HepG2 (cell line): Measurements from ENCODE around the gene SIK3. TPM values are rescaled to one million over a fixed set of nuclear protein-coding genes. Genes with fewer than 3 reads are reported as not detected.

Experiments
- AGO2 ChIP-seq: fragments of 200-400 bp; formaldehyde crosslinking; optimal IDR thresholded peaks from 2 replicates; pipeline ENCODE3; 2017; ENCODE audit warnings: mild to moderate bottlenecking, low read depth, low read length, moderate library complexity
- ARID2 ChIP-seq: sonication (generic); formaldehyde crosslinking; IDR thresholded peaks from 2 replicates; pipeline ENCODE4 v1.8.1; 2022; ENCODE audit warnings: mild to moderate bottlenecking, missing genetic modification reagents, borderline replicate concordance
- ARNT ChIP-seq: fragments of 450-650 bp; IDR thresholded peaks from 2 replicates; pipeline ENCODE4 v1.6.1; 2017
- PAWR ChIP-seq: sonication (generic); formaldehyde crosslinking; IDR thresholded peaks from 2 replicates; pipeline ENCODE4 v1.4.0; 2020; ENCODE audit warnings: missing genetic modification reagents, mild to moderate bottlenecking, borderline replicate concordance
- SSRP1 ChIP-seq: IDR thresholded peaks from 2 replicates; pipeline ENCODE4 v1.6.1; 2016; ENCODE audit warnings: control low read depth
- TMF1 ChIP-seq: sonication (generic); formaldehyde crosslinking; IDR thresholded peaks from 2 replicates; pipeline ENCODE4 v1.8.1; 2022; ENCODE audit warnings: low read depth, missing genetic modification reagents
- ZFX ChIP-seq: sonication (generic); formaldehyde crosslinking; IDR thresholded peaks from 2 replicates; pipeline ENCODE4 v1.4.0; 2020; ENCODE audit warnings: mild to moderate bottlenecking, low read depth, missing genetic modification reagents, moderate library complexity
- ZFY ChIP-seq: sonication (generic); formaldehyde crosslinking; IDR thresholded peaks from 2 replicates; pipeline ENCODE4 v1.4.0; 2020; ENCODE audit warnings: missing genetic modification reagents
- ZNF367 ChIP-seq: sonication (generic); formaldehyde crosslinking; IDR thresholded peaks from 2 replicates; pipeline ENCODE4 v1.4.0; 2020; ENCODE audit warnings: missing genetic modification reagents, borderline replicate concordance
- ZNF468 ChIP-seq: sonication (generic); formaldehyde crosslinking; IDR thresholded peaks from 2 replicates; pipeline ENCODE4 v1.8.0; 2022; ENCODE audit warnings: mild to moderate bottlenecking, moderate library complexity, missing genetic modification reagents
- ZNF530 ChIP-seq: sonication (generic); formaldehyde crosslinking; IDR thresholded peaks from 2 replicates; pipeline ENCODE4 v1.5.0; 2020; ENCODE audit warnings: low read depth, mild to moderate bottlenecking, missing genetic modification reagents
- ZNF549 ChIP-seq: sonication (generic); formaldehyde crosslinking; IDR thresholded peaks from 2 replicates; pipeline ENCODE4 v1.5.0; 2020; ENCODE audit warnings: missing genetic modification reagents
- ZNF616 ChIP-seq: sonication (generic); formaldehyde crosslinking; IDR thresholded peaks from 2 replicates; pipeline ENCODE4 v1.5.0; 2020; ENCODE audit warnings: low read depth, mild to moderate bottlenecking, missing genetic modification reagents
- ZNF674 ChIP-seq: sonication (generic); formaldehyde crosslinking; IDR thresholded peaks from 2 replicates; pipeline ENCODE4 v1.5.0; 2020; ENCODE audit warnings: low read depth, mild to moderate bottlenecking, missing genetic modification reagents
- ZNF737 ChIP-seq: sonication (generic); formaldehyde crosslinking; IDR thresholded peaks from 2 replicates; pipeline ENCODE4 v1.5.0; 2020; ENCODE audit warnings: missing genetic modification reagents, mild to moderate bottlenecking, borderline replicate concordance
- ZNF766 ChIP-seq: sonication (generic); formaldehyde crosslinking; IDR thresholded peaks from 2 replicates; pipeline ENCODE4 v1.5.0; 2020; ENCODE audit warnings: missing genetic modification reagents, borderline replicate concordance
- ZNF841 ChIP-seq: sonication (generic); formaldehyde crosslinking; IDR thresholded peaks from 2 replicates; pipeline ENCODE4 v1.8.1; 2023; ENCODE audit warnings: missing genetic modification reagents, borderline replicate concordance
- polyA plus RNA-seq, 8 experiments: library from polyadenylated mRNA; depleted of rRNA in 3 of 8; stranded (reverse) in 7 of 8; unstranded in 1 of 8; fragments of >200 nt; fragmentation: Illumina TruSeq in 4 of 8; extraction: Trizol in 4 of 8; gene quantifications; 2 replicates each; pipeline versions ENCODE4 v1.2.1 to v1.2.3, GENCODE V29; 2011 to 2016; ENCODE audit warnings: low read depth in 4 of 8, missing spikeins in 1 of 8, mixed read lengths in 1 of 8; ENCODE audit not compliant: insufficient read depth in 1 of 8
- total RNA-seq, 5 experiments: library from RNA; depleted of rRNA; stranded (reverse); fragments of >200 nt; fragmentation: Illumina TruSeq; extraction: Trizol; gene quantifications; 2 replicates each; pipeline ENCODE4 v1.2.3, GENCODE V29; 2016; ENCODE audit warnings: low read depth in 1 of 5
- TF ChIP-seq, protein P1 (sequence below): sonication (generic); formaldehyde crosslinking; IDR thresholded peaks from 2 replicates; pipeline ENCODE4 v1.4.0; 2020; ENCODE audit warnings: mild to moderate bottlenecking, missing genetic modification reagents
- TF ChIP-seq, protein P2 (sequence below): sonication (generic); formaldehyde crosslinking; IDR thresholded peaks from 2 replicates; pipeline ENCODE4 v1.4.0; 2020; ENCODE audit warnings: mild to moderate bottlenecking, missing genetic modification reagents, borderline replicate concordance
- TF ChIP-seq, protein P3 (sequence below): sonication (generic); formaldehyde crosslinking; IDR thresholded peaks from 2 replicates; pipeline ENCODE4 v1.4.0; 2020; ENCODE audit warnings: missing genetic modification reagents

The SIK3 gene
- total and polyA plus RNA-seq, 2 of the 13 experiments (the other 11 are each of a cell fraction or from before 2014, with no cell fraction given), result 5.7 to 9.8 TPM

DNA sequence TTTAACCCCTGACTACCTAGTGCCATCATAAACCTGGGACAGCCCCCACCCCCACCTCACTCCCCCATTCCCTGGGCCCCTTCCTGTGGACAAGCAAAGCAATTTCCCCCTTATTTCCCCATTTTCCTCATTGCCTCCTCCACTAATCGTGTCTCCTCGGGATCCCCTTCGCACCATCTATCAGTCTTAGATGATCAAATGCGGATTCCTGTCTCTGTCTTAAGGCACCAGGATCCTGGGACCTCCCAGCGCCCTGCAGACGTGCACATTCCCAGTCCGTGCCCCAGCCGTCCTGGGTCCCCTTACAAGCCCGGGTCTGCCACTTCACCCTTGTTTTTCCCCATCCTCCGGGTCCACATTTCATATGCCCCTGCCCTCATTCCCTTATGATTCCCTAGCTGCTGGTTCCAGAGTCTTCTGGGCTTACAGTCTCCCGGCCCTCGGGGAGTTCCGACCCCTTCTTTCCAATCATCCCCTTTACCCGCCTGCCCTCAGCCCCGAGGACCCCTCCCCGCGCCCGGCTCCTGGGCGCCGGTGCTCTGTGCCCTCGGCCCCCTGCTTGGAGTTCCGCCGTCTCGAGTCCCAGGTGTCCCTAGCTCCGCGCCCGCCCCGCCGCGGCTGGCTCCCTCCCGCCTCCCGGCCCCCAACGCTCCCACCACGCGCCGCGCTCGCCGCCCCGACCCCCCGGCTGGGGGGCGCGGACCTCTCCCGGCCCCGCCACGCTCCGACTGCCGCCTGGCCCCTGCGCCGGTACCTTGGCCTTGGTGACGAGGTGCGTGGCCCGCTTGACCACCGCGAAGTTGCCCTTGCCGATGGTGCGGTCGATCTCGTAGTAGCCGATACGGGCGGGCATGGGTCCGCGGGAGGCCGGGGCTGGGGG, 599 bp downstream of the SIK3 start (continued):
- TF ChIP-seq, protein P1, sequence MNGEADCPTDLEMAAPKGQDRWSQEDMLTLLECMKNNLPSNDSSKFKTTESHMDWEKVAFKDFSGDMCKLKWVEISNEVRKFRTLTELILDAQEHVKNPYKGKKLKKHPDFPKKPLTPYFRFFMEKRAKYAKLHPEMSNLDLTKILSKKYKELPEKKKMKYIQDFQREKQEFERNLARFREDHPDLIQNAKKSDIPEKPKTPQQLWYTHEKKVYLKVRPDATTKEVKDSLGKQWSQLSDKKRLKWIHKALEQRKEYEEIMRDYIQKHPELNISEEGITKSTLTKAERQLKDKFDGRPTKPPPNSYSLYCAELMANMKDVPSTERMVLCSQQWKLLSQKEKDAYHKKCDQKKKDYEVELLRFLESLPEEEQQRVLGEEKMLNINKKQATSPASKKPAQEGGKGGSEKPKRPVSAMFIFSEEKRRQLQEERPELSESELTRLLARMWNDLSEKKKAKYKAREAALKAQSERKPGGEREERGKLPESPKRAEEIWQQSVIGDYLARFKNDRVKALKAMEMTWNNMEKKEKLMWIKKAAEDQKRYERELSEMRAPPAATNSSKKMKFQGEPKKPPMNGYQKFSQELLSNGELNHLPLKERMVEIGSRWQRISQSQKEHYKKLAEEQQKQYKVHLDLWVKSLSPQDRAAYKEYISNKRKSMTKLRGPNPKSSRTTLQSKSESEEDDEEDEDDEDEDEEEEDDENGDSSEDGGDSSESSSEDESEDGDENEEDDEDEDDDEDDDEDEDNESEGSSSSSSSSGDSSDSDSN (CRISPR knock-in tag), result peak; percentile 60; the same call in 1 of the 2 replicates
- TF ChIP-seq, protein P2, sequence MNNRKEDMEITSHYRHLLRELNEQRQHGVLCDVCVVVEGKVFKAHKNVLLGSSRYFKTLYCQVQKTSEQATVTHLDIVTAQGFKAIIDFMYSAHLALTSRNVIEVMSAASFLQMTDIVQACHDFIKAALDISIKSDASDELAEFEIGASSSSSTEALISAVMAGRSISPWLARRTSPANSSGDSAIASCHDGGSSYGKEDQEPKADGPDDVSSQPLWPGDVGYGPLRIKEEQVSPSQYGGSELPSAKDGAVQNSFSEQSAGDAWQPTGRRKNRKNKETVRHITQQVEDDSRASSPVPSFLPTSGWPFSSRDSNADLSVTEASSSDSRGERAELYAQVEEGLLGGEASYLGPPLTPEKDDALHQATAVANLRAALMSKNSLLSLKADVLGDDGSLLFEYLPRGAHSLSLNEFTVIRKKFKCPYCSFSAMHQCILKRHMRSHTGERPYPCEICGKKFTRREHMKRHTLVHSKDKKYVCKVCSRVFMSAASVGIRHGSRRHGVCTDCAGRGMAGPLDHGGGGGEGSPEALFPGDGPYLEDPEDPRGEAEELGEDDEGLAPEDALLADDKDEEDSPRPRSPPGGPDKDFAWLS (CRISPR knock-in tag), result no peak
- TF ChIP-seq ZNF841 (CRISPR knock-in tag) (no peak), ZFX (CRISPR knock-in tag) (peak; percentile 37; the same call in 1 of the 2 replicates), TMF1 (no peak), ZNF367 (CRISPR knock-in tag) (no peak), ZNF674 (CRISPR knock-in tag) (no peak), ZNF766 (no peak), ARID2 (CRISPR knock-in tag) (no peak), ZNF530 (CRISPR knock-in tag) (no peak), ZNF616 (CRISPR knock-in tag) (no peak), ZNF737 (CRISPR knock-in tag) (no peak), PAWR (CRISPR knock-in tag) (no peak), ZNF549 (CRISPR knock-in tag) (no peak), ARNT (no peak), SSRP1 (CRISPR knock-in tag) (no peak), ZFY (CRISPR knock-in tag) (peak; percentile 30), AGO2 (peak; percentile 35), ZNF468 (no peak)
- TF ChIP-seq, protein P3, sequence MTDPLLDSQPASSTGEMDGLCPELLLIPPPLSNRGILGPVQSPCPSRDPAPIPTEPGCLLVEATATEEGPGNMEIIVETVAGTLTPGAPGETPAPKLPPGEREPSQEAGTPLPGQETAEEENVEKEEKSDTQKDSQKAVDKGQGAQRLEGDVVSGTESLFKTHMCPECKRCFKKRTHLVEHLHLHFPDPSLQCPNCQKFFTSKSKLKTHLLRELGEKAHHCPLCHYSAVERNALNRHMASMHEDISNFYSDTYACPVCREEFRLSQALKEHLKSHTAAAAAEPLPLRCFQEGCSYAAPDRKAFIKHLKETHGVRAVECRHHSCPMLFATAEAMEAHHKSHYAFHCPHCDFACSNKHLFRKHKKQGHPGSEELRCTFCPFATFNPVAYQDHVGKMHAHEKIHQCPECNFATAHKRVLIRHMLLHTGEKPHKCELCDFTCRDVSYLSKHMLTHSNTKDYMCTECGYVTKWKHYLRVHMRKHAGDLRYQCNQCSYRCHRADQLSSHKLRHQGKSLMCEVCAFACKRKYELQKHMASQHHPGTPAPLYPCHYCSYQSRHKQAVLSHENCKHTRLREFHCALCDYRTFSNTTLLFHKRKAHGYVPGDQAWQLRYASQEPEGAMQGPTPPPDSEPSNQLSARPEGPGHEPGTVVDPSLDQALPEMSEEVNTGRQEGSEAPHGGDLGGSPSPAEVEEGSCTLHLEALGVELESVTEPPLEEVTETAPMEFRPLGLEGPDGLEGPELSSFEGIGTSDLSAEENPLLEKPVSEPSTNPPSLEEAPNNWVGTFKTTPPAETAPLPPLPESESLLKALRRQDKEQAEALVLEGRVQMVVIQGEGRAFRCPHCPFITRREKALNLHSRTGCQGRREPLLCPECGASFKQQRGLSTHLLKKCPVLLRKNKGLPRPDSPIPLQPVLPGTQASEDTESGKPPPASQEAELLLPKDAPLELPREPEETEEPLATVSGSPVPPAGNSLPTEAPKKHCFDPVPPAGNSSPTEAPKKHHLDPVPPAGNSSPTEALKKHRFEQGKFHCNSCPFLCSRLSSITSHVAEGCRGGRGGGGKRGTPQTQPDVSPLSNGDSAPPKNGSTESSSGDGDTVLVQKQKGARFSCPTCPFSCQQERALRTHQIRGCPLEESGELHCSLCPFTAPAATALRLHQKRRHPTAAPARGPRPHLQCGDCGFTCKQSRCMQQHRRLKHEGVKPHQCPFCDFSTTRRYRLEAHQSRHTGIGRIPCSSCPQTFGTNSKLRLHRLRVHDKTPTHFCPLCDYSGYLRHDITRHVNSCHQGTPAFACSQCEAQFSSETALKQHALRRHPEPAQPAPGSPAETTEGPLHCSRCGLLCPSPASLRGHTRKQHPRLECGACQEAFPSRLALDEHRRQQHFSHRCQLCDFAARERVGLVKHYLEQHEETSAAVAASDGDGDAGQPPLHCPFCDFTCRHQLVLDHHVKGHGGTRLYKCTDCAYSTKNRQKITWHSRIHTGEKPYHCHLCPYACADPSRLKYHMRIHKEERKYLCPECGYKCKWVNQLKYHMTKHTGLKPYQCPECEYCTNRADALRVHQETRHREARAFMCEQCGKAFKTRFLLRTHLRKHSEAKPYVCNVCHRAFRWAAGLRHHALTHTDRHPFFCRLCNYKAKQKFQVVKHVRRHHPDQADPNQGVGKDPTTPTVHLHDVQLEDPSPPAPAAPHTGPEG, result 0 out of 2 replicates have a peak, but pooled peaks have one; percentile 37
